Measurements from ENCODE around the gene CDC16.

GRCh38 chr13:114211446-114212157 is 23.1 kb upstream of the CDC16 start:
- TF ChIP-seq GATA3 (IDR thresholded peaks at IDR 0.05; ENCODE audit: low read depth, low read length) (no peak), GATA2 (IDR thresholded peaks at IDR 0.05; ENCODE audit: low read depth, low read length) (no peak)

Data from SH-SY5Y (cell line).